VCaP (cell line): Measurements from ENCODE around the gene UBL7.

Source experiments
- H3K27ac ChIP-seq: fragments of 450-650 bp; 2 replicates; pipeline ENCODE4 v1.5.1; 2017
- TF ChIP-seq, protein P1 (sequence below): fragments of 450-650 bp; conservative IDR thresholded peaks from 2 replicates; pipeline ENCODE4 v1.5.1; 2017; ENCODE audit warnings: mild to moderate bottlenecking, moderate library complexity

UBL7 gene

GRCh38 chr15:74422652-74423430 is 38.1 kb downstream of the UBL7 start:
- TF ChIP-seq, protein P1, sequence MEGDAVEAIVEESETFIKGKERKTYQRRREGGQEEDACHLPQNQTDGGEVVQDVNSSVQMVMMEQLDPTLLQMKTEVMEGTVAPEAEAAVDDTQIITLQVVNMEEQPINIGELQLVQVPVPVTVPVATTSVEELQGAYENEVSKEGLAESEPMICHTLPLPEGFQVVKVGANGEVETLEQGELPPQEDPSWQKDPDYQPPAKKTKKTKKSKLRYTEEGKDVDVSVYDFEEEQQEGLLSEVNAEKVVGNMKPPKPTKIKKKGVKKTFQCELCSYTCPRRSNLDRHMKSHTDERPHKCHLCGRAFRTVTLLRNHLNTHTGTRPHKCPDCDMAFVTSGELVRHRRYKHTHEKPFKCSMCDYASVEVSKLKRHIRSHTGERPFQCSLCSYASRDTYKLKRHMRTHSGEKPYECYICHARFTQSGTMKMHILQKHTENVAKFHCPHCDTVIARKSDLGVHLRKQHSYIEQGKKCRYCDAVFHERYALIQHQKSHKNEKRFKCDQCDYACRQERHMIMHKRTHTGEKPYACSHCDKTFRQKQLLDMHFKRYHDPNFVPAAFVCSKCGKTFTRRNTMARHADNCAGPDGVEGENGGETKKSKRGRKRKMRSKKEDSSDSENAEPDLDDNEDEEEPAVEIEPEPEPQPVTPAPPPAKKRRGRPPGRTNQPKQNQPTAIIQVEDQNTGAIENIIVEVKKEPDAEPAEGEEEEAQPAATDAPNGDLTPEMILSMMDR, result no peak
- no peak overlapping the region for H3K27ac ChIP-seq

DNA sequence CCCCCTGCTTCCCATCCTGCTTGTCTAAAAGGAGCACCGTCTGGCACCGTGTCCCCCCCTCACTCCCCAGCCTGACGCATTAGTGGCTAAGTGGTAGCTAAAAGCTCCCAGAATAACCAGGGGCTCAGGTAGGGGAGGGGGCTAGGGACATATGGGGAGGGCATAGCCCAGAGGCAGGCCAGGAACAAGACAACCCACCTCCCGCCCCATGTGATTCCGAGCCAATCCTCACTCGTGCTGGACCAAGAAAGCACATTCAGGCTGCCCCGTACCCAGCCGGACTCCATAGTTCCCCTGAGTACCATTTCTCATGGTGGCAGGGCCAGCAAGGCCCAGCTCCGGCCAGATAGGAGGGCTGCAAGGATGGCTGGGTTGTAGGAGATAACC is 38.7 kb downstream of the UBL7 start:
- TF ChIP-seq, protein P1, result no peak
- H3K27ac ChIP-seq, result no peak overlapping the region

- TF ChIP-seq, protein P1, result no peak
- H3K27ac ChIP-seq, result no peak overlapping the region
Measured at GRCh38 chr15:74421302-74422245, 39.4 kb downstream of the UBL7 start.

- TF ChIP-seq, protein P1, result no peak
- H3K27ac ChIP-seq, result no peak overlapping the region
Measured at GRCh38 chr15:74420193-74420905, 40.6 kb downstream of the UBL7 start.

DNA sequence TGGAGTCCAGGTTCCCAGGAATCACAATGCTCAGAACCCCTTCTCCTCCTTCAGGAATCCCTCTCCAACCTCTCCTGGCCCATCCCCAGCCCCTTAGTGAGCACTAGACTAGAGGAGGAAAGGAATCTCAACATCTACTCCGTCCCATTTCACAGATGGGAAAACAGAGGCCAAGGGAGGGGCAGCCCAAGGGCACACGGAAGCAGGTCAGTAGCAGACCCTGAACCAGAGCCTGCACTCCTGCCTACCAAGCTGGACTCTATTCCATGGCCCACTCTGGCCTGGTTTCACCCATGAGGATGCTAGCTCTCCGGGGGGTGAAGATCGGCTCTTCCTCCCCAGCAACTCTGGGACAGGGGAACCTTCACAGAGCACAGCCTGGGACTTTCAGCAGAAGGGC is 41.5 kb downstream of the UBL7 start:
- TF ChIP-seq, protein P1, result no peak
- H3K27ac ChIP-seq, result no peak overlapping the region

DNA sequence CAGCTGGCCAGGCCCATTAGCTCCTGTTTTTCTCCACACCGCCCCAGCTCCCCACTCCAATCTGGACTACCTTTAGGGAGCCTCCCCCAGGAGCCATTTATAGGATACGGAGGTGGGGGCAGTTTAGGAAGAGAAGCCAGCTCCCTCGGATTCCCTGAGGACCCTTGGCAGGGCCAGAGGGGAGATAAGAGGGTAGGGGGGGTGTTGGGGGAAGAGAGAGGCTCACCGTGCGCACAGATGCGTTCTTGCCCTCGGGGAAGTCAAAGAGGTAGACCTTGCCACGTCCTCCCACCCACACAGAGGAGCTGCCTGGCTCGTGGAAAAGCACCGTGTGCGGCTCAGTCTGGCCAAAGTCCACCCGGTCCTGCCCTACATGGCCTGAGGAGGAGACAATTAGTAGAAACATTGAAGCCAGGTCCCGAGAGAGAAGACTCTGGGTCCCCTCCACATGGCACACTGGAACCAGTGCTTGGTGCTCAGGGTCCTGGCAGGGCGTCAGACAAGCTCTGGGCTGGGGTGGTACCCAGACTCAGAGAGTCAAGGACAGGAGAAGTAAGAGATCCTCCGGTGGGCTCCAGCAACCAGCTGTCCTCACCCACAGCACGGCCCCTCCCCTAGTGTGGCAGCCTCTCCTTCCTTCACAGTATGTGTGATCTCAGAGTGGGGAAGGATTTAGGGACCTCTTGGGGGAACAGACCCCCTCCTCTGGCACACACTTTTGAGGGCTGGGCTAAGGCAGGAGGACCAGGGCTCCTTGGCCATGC is 42.2 kb downstream of the UBL7 start:
- TF ChIP-seq, protein P1, result no peak
- no peak overlapping the region for H3K27ac ChIP-seq
